NCI-H2081 treated with DMSO at 0.1 percent for 48 hours (cell line): ENCODE results near the gene DUOXA2.

Experiments used
- DNase-seq: peaks from one replicate; lab custom pipeline; 2025; lab: John Stamatoyannopoulos, UW

The DUOXA2 gene

DNA sequence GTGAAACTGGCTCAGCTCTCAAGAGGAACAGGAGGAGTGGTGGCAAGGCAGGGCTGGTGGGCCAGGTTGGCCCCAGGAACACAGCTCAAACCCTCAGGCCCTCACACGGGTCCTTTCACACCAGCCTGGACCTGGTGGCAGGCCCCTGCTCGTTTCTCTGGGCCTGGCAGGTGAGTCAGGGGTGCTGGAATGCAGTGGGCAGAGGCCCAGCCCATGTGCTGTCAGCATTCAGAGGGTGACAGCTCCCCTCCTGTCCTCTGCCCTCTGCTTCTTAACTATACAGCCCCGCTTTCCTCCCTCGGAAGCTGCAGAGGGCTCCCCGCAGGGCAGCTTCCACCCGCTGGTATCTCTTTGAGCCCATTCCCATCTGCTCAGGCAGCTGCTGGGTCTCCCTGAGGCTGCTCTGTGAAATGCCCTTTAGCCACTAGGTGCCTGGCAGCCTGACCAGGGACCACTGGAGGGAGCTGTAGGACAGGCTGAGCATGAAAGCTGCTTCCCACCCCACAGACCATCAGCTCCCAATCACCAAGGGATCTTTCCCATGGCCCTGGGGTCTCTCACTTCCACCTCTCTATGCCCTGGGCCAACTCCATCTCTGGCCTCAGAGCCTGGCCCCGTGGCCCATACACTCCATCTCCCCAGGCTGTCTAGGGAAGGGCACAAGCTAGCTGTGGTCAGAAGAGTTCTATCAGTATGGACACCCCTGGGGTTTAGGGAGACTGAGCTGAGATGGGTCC is 48.8 kb downstream of the DUOXA2 start:
- peak; percentile 43 for DNase-seq

DNA sequence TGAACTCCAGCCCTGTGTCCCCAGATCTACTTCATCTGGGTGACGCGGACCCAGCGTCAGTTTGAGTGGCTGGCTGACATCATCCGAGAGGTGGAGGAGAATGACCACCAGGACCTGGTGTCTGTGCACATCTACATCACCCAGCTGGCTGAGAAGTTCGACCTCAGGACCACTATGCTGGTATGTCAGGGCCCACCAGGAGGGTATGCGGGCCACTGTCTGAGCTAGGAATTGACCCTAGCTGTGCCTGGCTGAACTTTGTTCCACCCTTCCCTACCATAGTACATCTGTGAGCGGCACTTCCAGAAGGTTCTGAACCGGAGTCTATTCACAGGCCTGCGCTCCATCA is 49.4 kb downstream of the DUOXA2 start:
- no peak for DNase-seq

DNA sequence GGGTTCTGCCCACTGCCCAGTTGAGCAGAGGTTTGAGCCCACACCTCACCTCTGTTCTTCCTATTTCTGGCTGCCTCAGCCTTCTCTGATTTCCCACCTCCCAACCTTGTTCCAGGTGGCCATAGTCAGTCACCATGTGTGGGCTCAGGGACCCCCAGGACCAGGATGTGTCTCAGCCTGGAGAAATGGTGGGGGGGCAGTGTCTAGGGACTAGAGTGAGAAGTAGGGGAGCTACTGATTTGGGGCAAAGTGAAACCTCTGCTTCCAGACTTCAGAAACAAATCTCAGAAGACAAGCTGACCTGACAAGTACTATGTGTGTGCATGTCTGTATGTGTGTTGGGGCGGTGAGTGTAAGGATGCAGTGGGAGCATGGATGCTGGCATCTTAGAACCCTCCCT is 50.8 kb downstream of the DUOXA2 start:
- DNase-seq = no peak

DNA sequence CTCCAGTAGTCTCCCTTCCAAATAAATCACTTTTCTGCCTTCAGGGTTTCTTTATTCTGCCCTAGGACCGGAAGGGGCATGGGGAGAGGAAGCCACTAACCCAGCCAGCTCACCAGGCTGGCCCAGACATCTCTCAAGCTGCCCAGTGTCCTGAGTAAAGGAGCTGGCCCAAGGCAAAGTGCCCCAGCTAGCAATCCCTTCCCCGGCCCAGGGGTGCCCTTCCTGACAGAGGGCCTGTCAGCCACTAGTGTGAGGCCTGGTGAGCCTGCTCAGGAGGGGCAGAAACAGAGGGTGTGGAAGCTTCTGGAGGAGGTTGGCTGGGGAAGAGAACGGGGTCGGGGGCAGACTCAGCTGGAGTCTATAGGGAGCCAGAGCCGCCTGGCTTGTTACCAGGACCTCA is 51.4 kb downstream of the DUOXA2 start:
- DNase-seq = no peak

DNA sequence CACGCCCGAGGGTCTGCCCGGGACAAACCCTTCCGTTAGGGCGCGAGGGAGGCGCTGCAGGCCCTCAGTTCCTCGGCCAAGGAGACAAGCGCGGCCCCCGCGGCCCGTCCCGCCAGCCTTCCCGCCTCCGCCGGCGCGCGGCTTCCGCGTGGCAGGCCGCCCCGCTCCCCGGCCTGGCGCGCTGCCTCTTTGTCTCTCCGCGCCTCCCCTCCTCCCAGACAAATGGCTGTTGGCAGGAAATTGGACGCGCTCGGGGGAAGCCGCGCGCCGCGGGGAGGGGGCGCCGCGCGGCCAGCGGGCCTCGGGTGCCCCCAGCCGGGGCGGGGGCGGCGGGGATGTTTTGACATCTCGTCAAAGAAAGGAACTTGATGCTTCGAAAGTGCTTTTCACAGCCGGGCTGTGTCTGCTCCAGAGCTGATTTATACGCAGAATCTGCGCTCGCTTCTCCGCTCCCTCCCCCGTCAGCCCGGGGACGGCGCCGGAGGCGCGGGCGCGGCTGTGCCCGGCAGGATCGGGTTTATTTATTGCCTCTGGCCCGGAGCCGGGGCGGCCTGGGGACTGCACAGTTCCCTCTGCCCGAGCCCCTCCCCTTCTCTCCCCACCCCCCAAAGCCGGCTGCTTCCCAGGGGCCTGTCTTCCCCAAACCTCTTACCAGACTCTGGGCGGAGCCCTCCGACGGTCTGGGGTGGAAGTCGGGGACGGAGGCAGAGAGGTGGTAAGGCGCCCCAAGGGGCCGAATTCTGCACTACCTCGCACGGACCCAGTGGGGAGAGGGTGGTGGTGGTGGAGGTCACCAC is 52.9 kb downstream of the DUOXA2 start:
- DNase-seq = no peak

DNA sequence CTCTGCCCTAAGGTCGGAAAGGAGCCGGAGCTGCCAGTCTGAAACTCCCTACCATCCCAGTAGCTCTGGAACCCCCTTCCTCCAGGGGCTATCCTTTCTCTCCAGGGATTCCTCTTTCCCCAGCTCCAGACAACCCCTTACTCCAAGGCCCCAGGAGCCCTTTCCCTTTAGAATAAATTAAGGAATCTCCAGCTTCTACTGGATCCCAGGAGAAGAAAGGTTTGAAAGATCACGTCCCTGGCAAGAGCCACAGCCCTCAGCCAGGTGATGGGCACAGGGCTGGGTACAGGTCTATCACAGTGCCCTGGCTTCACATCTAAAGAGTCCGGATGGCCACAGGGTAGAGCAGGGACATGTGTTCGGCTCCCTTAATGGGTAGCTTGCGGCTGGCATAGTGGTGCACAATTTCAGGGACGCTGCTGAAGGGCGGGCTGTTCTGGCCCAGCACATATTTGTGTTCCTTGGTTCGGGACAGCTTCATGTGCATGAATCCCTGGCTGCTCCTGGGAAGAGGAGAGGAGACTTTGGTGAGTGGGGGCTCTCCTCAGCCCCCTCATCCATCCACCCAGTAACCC is 53.6 kb downstream of the DUOXA2 start:
- no peak for DNase-seq
